Keratinocyte (primary cell): ENCODE data around the gene WDR17. TPM values are rescaled to one million over a fixed set of nuclear protein-coding genes. Genes with fewer than 3 reads are reported as not detected.

Experiments
- DNase-seq: peaks from one replicate; pipeline ENCODE4 v3.0.0-alpha.2; 2011; ENCODE audit warnings: low read depth, missing footprints, low spot score
- FAIRE-seq: peaks from 2 replicates; lab custom pipeline; 2011; peaks lifted over from hg19 to GRCh38; lab: Jason Lieb, UNC
- H2AFZ ChIP-seq: 2 replicates; pipeline ENCODE4 v1.6.0; 2012; ENCODE audit warnings: low read length, control low read depth, inconsistent platforms; ENCODE audit not compliant: control insufficient read depth
- H3K27ac ChIP-seq: 2 replicates; pipeline ENCODE4 v1.5.1; 2011; ENCODE audit warnings: low read length; ENCODE audit not compliant: control insufficient read depth, insufficient read depth
- H3K27me3 ChIP-seq: 3 replicates; pipeline ENCODE4 v1.6.0; 2011; ENCODE audit warnings: low read length; ENCODE audit not compliant: control insufficient read depth, insufficient read depth; ENCODE audit errors: extremely low read depth
- H3K36me3 ChIP-seq, 2 experiments: 2 replicates in 1 of 2; 3 replicates in 1 of 2; pipeline ENCODE4 v1.5.1; 2011; ENCODE audit warnings: low read length in 2 of 2, mild to moderate bottlenecking in 1 of 2; ENCODE audit not compliant: control insufficient read depth in 2 of 2, insufficient read depth in 2 of 2; ENCODE audit errors: extremely low read depth in 1 of 2
- H3K4me1 ChIP-seq: 3 replicates; pipeline ENCODE4 v1.5.1; 2011; ENCODE audit warnings: low read length; ENCODE audit not compliant: control insufficient read depth, insufficient read depth; ENCODE audit errors: extremely low read depth
- H3K4me2 ChIP-seq: 3 replicates; pipeline ENCODE4 v1.6.0; 2011; ENCODE audit warnings: low read depth, low read length; ENCODE audit not compliant: control insufficient read depth, insufficient read depth; ENCODE audit errors: extremely low read depth
- H3K4me3 ChIP-seq, 3 experiments: fragments of 200-600 bp in 1 of 3; sonication (generic) in 1 of 3; 2 replicates in 2 of 3; 3 replicates in 1 of 3; pipeline ENCODE4 v1.5.1; 2011 to 2016; ENCODE audit warnings: low read length in 3 of 3, mild to moderate bottlenecking in 3 of 3, control low read depth in 2 of 3, inconsistent platforms in 1 of 3, low read depth in 1 of 3, mixed read lengths in 1 of 3, mixed run types in 1 of 3, moderate library complexity in 1 of 3; ENCODE audit not compliant: control insufficient read depth in 2 of 3, insufficient read depth in 2 of 3; ENCODE audit errors: extremely low read depth in 1 of 3
- H3K79me2 ChIP-seq: 2 replicates; pipeline ENCODE4 v1.6.0; 2012; ENCODE audit warnings: low read length; ENCODE audit not compliant: control insufficient read depth, insufficient read depth
- H3K9ac ChIP-seq: 3 replicates; pipeline ENCODE4 v1.6.0; 2011; ENCODE audit warnings: low read length; ENCODE audit not compliant: control insufficient read depth, insufficient read depth; ENCODE audit errors: extremely low read depth
- H3K9me1 ChIP-seq: 3 replicates; pipeline ENCODE4 v1.6.0; 2011; ENCODE audit warnings: low read length; ENCODE audit not compliant: control insufficient read depth, insufficient read depth; ENCODE audit errors: extremely low read depth
- H3K9me3 ChIP-seq: 2 replicates; pipeline ENCODE4 v1.5.1; 2012; ENCODE audit warnings: low read depth, low read length; ENCODE audit not compliant: control insufficient read depth
- H4K20me1 ChIP-seq: 3 replicates; pipeline ENCODE4 v1.6.0; 2011; ENCODE audit warnings: low read length; ENCODE audit not compliant: control insufficient read depth, insufficient read depth; ENCODE audit errors: extremely low read depth
- EZH2 ChIP-seq: IDR thresholded peaks from one replicate; pipeline ENCODE4 v1.6.1; 2012; ENCODE audit warnings: inconsistent platforms, mild to moderate bottlenecking, low read length, moderate library complexity
- dilution Hi-C: fragments of 300-500 bp; cut with MboI; formaldehyde crosslinking; loops from one replicate; pipeline ENCODE4 v1.7.0; 2020; ENCODE audit warnings: low sequenced_read_pairs; ENCODE audit not compliant: extremely low pct_ligation_motif_present
- polyA plus RNA-seq, 5 experiments: library from polyadenylated mRNA; depleted of rRNA in 3 of 5; stranded (reverse) in 3 of 5; stranded (forward) in 1 of 5; unstranded in 1 of 5; fragments of >200 nt; gene quantifications; 1 replicate in 1 of 5; 2 replicates in 3 of 5; 3 replicates in 1 of 5; pipeline versions ENCODE4 v1.2.1 to v1.2.3, GENCODE V29; 2011 to 2012; ENCODE audit warnings: missing spikeins in 2 of 5, low read depth in 1 of 5, low replicate concordance in 1 of 5
- TF ChIP-seq, protein P1 (sequence below), 3 experiments: IDR thresholded peaks in 1 of 3; conservative IDR thresholded peaks in 1 of 3; optimal IDR thresholded peaks in 1 of 3; 2 replicates in 2 of 3; 3 replicates in 1 of 3; pipeline versions ENCODE3 to v1.5.1; 2011; ENCODE audit warnings: low read length in 3 of 3, mild to moderate bottlenecking in 3 of 3, moderate library complexity in 2 of 3, control low read depth in 1 of 3, inconsistent platforms in 1 of 3; ENCODE audit not compliant: insufficient read depth in 2 of 3; ENCODE audit errors: extremely low read depth in 1 of 3

The WDR17 gene
- polyA plus RNA-seq, 1 donor (not counting 4 experiments of a cell fraction or from before 2014, with no cell fraction given), result 1.1 TPM

DNA sequence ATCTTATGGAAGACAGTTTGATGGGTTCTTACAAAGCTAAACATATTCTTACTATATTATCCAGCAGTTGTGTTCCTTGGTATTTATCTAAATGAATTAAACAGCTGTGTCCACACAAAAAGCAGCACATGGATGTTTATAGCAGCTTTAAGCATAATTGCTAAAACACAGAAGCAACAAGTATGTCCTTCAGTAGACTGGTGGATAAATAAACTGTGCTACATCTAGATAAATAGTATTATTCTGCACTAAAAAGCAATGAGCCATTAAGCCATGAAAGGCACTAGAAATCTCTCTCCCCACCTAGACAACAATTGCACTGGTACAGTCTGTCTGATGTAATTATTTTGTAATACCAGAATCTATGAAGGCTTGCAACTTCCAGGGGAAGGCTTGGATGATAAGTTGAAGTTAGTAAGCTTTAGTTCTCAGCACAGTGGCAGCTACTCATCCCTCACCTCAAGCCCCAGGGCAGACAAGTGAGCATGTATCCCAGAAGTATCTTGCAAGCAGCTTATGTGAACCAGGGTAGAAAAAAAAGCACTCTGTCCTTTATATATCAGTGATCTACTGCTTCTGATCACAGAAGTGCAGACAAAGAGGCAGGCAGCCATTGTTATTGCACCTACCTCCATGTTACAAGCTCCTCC is 36.9 kb downstream of the WDR17 start:
- H4K20me1 ChIP-seq, result no peaks in the 10 kb centered on the region
- dilution Hi-C loops, result no loop called here
- H3K27me3 ChIP-seq, result no peaks in the 10 kb centered on the region
- H3K27ac ChIP-seq, result no peak overlapping the region
- no peaks in the 10 kb centered on the region for H3K36me3 ChIP-seq
- DNase-seq (no peak), FAIRE-seq (no peak)
- H3K9me3 ChIP-seq, result no peaks in the 10 kb centered on the region
- H3K9me1 ChIP-seq, result no peaks in the 10 kb centered on the region
- H3K4me1 ChIP-seq, result no peaks in the 10 kb centered on the region
- H2AFZ ChIP-seq, result no peak overlapping the region
- H3K4me3 ChIP-seq, result no peak overlapping the region
- no peak overlapping the region for H3K4me2 ChIP-seq
- H3K79me2 ChIP-seq, result no peaks in the 10 kb centered on the region
- no peak overlapping the region for H3K9ac ChIP-seq
- TF ChIP-seq, protein P1, sequence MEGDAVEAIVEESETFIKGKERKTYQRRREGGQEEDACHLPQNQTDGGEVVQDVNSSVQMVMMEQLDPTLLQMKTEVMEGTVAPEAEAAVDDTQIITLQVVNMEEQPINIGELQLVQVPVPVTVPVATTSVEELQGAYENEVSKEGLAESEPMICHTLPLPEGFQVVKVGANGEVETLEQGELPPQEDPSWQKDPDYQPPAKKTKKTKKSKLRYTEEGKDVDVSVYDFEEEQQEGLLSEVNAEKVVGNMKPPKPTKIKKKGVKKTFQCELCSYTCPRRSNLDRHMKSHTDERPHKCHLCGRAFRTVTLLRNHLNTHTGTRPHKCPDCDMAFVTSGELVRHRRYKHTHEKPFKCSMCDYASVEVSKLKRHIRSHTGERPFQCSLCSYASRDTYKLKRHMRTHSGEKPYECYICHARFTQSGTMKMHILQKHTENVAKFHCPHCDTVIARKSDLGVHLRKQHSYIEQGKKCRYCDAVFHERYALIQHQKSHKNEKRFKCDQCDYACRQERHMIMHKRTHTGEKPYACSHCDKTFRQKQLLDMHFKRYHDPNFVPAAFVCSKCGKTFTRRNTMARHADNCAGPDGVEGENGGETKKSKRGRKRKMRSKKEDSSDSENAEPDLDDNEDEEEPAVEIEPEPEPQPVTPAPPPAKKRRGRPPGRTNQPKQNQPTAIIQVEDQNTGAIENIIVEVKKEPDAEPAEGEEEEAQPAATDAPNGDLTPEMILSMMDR (optimal IDR thresholded peaks at IDR 0.05 in 1 of 3, IDR thresholded peaks at IDR 0.05 in 1 of 3, conservative IDR thresholded peaks at IDR 0.05 in 1 of 3; ENCODE audit: extremely low read depth in 1 of 3, insufficient read depth in 2 of 3, low read length in 3 of 3), result no peak
- no peak for TF ChIP-seq EZH2

DNA sequence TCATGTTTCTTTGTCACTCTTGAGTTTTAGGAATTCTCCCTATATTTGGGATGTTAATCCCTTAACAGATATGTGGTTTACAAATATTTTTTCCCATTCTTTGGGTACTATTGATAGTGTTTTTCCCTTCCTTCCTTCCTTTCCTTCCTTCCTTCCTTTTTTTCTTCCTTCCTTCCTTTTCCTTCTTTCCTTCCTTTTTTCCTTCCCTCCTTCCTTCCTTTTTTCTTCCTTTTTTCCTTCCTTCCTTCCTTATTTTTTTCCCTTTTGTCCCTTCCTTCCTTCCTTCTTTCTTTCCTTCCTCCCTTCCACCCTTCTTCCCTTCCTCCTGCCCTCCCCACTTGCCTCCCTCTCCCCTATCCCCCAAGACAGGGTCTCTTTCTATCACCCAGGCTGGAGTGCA is 42.1 kb downstream of the WDR17 start:
- Histone ChIP-seq H3K9me3 (no peaks in the 10 kb centered on the region), H3K9ac (no peak overlapping the region), H3K27ac (no peak overlapping the region), H3K9me1 (no peaks in the 10 kb centered on the region), H3K27me3 (no peaks in the 10 kb centered on the region), H4K20me1 (no peaks in the 10 kb centered on the region), H3K36me3 (no peaks in the 10 kb centered on the region), H3K4me1 (no peaks in the 10 kb centered on the region), H3K4me2 (no peak overlapping the region), H2AFZ (no peak overlapping the region), H3K79me2 (no peaks in the 10 kb centered on the region), H3K4me3 (no peak overlapping the region)
- dilution Hi-C loops, result no loop called here
- TF ChIP-seq, protein P1 (optimal IDR thresholded peaks at IDR 0.05 in 1 of 3, IDR thresholded peaks at IDR 0.05 in 1 of 3, conservative IDR thresholded peaks at IDR 0.05 in 1 of 3; ENCODE audit: extremely low read depth in 1 of 3, insufficient read depth in 2 of 3, low read length in 3 of 3), result no peak
- no peak for TF ChIP-seq EZH2
- no peak for DNase-seq
- FAIRE-seq, result no peak
